ENCODE results near the gene PHF20.
A peak's percentile ranks its signal among the peaks of the same experiment; 100 is the strongest.
"Not testable (repeated sequence)": the region's sequence is repeated elsewhere in the genome, so short reads cannot be mapped to it uniquely, and the experiment has no call there.

The PHF20 gene

DNA sequence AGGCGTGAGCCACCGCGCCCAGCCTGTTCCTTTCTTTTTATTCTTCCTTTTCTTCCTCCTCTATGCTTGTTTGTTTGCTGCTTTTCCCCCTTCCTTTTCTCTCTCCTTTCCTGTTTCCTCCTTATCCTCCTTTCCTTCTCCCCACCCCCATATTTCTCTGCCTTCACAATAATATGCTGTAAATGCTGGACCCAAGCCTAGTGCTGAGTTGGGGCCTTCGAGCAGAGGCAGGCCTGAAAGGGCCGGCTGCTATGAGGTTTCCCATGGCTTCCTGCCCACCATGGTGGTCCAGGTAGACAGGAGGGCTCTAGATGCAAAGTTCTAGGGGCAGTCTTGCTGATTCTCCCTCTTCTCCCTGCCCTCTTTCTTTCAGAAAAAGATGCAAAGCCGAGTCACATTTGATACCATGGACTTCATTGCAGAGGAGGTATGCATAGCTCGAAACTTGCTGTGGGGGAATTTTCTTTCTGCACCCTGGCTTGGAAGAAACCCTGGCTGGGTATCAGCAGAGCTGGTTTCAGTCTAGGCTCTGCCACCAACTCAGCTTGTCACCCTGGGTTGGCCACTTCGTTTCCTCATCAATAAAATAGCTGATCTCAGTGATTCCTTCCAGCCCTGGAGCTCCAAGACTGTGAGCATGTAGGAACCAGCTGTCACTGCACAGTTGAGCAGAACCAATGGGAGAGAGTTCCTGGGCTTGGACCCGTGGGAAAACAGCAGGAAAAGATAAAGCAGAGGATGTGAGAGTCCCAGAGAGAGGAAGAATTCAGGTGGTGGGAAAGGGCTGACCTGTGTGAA, 204.0 kb downstream of the PHF20 start:
- DNase-seq (ENCODE audit: low spot score), result no peak

DNA sequence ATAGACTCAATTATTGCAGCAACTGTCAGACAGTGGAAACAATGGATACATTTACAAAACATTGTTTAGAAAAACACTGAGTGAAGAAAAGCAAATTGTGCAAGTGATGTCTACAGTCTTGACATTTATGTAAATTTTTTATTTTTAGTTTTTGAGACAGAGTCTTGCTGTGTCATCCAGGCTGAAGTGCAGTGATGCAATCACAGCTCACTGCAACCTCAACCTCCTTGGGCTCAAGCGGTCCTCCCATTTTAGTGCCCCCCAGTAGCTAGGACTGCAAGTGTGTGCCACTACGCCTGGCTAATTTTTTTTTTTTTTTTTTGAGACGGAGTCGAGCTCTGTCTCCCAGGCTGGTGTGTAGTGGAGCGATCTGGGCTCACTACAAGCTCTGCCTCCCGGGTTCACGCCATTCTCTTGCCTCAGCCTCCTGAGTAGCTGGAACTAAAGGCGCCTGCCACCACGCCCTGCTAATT, 206.3 kb downstream of the PHF20 start:
- no peak for DNase-seq (ENCODE audit: low spot score)

- no peak for DNase-seq (ENCODE audit: low spot score)
Measured at GRCh38 chr20:35979544-35979943, 207.7 kb downstream of the PHF20 start.

- DNase-seq (ENCODE audit: low spot score), result no peak
Measured at GRCh38 chr20:35981969-35982368, 210.2 kb downstream of the PHF20 start.

GRCh38 chr20:35984382-35984781, 212.6 kb downstream of the PHF20 start:
- no peak for DNase-seq (ENCODE audit: low spot score)

- no peak for DNase-seq (ENCODE audit: low spot score)
Measured at GRCh38 chr20:35985806-35986205, 214.0 kb downstream of the PHF20 start.

DNA sequence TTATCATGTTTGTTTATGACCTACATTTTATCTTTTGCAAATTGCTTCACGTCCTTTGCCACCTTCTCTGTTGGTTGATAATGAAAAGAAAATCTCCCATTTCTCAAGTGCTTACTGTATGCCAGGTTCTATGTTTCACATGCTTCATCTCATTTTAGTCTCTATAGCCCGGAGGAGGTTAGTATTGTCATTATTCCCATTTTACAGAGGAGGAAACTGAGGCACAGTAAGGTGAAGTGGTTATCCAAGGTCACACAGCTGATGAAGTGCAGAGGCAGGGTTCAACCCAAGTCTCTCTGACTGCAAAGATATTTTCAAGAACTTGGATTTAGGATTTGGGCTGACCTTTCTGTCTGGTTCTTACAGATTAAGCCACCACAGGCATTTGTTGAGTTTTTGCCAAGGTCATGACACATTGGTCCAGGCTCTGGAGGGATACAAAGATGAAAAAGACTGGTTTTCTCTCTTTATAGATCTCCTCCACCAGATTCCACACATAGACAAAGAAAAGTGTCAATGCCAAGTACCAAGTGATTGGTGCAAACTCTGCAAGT, 217.2 kb downstream of the PHF20 start:
- no peak for DNase-seq (ENCODE audit: low spot score)

- DNase-seq (ENCODE audit: low spot score), result peak; percentile 62
Measured at GRCh38 chr20:35991142-35991771, 219.4 kb downstream of the PHF20 start.

- peak; percentile 89 for DNase-seq (ENCODE audit: low spot score)
Measured at GRCh38 chr20:35992713-35993335, 221.0 kb downstream of the PHF20 start.

DNA sequence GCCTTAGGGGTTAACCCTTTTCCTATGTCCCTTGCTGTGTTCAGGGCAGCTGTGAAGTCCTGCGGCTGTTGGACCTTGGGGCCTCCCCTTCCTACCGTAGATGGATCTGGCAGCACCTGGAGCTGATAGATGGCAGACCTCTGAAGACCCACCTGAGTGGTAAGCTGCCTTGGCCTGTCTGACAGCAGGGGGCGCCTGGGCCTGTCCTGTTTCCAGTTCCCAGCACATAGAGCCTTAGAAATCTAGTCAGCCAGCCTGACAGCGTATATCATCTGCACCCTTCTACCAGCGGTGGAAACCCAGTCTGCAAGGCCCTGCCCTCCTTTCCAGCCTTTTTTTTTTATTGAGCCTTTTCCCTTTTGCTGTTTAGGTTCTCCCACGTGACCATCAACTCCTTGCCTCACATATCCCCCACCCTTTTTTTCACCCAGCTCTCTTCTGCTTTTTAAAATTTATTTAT, 223.2 kb downstream of the PHF20 start:
- DNase-seq (ENCODE audit: low spot score), result peak; percentile 89

DNA sequence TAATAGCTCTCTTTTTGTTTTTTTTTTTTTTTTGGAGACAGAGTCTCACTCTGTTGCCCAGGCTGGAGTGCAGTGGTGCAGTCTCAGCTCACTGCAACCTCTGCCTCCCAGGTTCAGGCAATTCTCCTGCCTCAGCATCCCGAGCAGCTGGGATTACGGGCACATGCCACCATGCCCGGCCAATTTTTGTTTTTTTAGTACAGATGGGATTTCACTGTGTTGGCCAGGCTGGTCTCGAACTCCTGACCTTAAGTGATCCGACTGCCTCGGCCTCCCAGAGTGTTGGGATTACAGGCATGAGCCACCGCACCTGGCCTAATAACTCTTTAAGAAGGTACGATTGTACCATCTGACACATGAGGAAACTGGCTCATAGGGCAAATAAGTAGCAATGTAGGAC, 224.7 kb downstream of the PHF20 start:
- DNase-seq (ENCODE audit: low spot score), result not testable (repeated sequence)
